ENCODE data around the gene YRDC.
A peak's percentile ranks its signal among the peaks of the same experiment; 100 is the strongest.
"Not testable (repeated sequence)": the region's sequence is repeated elsewhere in the genome, so short reads cannot be mapped to it uniquely, and the experiment has no call there.

The YRDC gene

DNA sequence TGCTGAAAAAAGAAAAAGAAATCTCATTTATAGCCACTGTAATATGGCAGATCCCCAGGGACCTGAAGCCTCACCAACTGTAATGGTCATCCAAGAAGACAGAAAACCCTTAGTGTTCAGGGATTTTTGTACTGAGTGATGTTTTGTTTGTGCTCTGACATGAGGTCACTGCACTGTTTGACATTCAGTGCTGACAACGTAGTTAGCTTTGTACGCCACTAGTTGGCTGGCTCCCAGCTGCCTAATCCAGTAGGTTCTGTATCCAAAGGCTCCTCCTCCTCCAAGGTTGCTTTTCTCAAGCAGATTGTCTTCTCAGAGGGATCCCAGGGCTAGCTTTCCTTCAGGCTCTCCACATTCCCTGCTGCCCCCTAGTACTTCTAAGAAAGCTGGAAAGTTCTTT lies 9.5 kb upstream of the YRDC start:
- no peak for DNase-seq

DNA sequence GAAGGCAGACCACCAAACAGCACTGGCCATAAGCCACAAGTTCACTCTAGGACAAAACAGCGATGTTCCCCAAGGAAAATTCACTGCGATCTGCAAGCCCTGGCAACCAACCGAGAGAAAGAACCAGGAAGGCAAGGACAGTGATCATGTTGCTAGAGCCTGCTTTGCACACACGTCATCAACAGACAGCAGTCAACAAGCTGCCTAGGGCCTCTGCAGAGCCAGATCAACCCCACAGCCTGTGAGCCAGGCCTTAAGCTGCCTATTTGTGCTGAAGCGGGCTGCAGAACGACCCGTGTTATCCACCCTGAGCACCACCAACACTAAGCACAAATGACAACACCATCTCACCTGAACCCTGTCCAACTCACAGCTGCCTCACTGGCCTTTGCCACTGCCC lies 6.2 kb upstream of the YRDC start:
- DNase-seq, result no peak

- DNase-seq, result no peak
These were observed 5.6 kb upstream of the YRDC start for GRCh38 chr1:37813529-37814145.

DNA sequence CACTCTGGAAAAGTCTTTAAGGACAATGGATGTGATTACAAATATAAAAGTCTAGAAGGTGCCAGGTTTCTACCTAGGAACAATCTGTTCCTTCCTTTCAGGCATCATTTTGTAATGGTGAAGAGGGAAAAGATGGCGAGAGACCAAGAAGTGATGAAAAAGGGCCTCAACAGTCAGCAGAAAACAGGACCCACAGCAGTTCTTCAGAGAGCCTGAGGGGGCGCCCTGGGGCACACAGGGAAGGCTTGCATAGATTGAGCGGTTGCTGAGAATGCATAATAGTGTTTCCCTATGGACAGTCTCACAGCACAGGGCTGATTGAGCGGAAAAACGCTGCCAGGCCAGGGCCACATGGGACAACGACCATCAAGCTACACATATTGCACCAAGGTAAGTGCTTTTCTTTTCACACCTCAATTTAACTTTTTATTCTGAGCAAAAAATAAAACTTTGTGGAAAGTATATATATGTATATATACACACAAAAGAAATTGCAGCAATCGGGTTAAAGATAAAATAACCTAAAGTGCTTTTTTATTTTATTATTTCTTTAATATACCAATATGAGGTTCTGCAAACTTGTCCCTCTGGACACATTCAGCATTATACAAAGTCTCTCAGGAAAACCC lies 3.1 kb upstream of the YRDC start:
- peak; percentile 75 for DNase-seq

DNA sequence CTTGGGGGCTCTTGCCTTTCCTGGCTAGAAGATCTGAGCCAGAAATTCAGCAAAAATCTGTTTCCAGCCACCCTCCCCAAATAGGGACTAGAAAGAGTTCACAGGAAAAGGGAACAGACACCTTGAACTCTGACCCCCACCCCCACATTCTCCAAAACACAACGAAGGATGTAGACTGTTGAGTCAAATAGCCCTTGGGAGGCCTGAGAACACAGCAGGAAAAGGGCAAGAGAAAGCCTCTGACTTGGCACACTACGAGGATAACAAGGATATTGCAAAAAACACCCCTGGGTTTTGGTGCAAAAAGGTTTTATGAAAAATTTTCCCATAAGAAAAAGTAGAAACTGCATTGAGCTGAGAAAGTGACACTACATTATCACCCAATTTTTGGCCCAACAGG lies 1.9 kb upstream of the YRDC start:
- DNase-seq, result no peak

- peak; percentile 86 for DNase-seq
These were observed 636 bp upstream of the YRDC start for GRCh38 chr1:37808369-37809319.

GRCh38 chr1:37807220-37807554 lies 821 bp downstream of the YRDC start:
- no peak for DNase-seq

DNA sequence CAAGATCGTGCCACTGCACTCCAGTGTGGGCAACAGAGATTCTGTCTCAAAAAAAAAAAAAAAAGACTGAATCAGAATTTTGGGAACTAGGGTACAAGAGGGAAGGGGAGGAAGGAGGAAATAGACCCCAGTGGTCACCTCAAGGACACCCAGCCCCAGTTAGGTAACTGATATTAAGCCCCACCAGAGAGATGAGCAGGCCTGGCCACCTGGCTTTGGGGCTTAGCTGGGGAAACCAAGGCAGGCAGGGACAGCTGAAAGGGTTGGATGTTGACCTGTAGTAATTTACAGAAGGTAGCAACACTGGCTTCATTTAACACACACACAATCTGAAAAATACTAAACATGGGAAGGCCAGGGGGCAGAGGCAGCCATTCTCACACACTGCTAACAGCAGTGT lies 5.6 kb downstream of the YRDC start:
- DNase-seq, result no peak

DNA sequence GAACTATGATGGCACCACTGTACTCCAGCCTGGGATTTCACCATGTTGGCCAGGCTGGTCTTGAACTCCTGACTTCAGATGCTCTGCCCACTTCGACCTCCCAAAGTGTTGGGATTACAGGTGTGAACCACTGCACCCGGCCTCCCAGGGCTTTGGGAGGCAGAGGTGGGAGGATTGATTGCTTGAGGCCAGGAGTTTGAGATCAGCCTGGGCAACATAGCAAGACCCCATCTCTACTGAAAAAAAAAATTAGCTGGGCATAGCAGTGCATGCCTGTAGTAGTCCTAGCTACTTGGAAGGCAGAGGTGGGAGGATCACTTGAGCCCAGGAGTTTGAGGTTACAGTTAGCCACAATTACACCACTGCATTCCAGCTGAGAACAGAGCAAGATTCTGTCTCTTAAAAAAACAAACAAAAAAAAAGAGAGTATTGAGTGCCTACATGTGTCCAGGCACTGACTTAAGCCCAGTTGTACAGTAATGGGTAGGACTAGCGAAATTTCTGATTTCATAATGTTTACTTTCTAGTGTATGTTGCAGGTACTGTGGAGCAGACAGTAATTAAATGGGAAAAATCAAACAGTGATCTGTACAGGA lies 10.2 kb downstream of the YRDC start:
- DNase-seq, result no peak

DNA sequence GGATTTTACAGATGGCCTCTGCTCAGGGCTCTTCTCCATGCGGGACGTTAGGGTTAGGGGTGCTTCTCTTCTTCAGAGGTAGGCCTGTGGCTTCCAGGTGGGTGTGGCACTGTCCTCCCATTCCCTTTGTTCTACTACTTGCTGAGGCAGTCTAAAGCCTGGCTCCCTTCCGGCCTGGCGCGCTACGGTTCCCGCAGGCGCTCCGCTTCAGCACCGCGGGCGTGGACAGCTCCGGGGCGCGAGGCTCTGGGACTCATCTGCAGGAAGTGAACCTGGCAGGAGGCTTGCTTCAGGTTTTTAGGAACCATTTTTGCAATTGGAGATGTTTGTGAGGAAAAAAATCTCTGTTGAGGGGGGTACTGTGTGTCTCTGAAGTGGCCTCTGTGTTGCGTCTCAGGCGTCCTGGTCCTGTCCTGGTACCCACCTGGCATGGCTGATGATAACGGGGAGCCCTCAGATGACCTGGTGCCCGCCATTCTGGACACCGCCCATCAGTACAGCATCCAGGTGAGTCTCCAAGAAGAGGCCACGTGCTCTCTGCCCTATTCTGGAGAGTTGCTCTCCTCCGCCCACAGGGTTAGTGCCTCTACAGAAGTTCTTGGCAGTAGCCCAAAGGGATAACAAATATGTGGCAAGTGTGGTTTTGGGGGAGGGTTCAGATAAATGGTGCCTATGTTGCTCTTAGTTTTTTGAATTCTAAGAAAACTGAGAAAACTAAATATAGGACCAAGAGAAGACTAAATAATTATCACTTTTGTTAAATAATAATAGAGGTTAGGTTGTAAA lies 12.5 kb downstream of the YRDC start:
- no peak for DNase-seq

- DNase-seq, result peak; percentile 39
These were observed 13.4 kb downstream of the YRDC start for GRCh38 chr1:37794372-37795339.

DNA sequence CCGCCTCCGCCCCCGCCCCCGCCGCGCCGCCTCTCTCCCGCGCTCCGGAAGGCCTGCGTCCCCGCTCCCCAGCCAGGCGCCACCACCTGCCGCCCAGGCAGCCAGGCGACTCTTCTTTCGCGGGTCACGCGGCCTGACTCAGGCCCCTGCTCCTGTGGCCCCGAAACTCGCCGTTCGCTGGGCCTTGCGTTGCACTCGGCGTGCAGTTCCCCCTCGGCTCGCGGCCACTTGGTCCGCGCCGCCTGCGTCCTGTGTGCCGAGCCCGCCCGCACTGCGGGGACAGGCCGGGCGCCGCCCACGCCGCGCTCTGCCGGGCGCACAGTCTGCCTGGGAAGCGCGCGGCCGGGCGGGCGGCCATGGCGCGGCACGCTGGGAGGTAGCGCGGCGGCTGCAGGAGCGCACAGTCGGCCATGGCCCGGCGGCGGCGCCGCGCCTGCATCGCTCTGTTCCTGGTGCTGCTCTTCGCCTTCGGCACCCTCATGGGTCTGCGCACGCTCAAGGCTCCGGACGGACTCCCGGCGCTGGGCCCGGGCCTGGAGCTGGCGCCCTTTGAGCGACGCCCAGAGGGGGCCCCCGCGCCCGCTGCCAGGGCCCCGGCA lies 14.1 kb downstream of the YRDC start, which contains the start of gene MANEAL:
MANEAL (plus strand) TSS at position 75 of the 599 bp plus-strand sequence; CDS start at position 411, 336 bp downstream.
- DNase-seq, result peak; percentile 70

DNA sequence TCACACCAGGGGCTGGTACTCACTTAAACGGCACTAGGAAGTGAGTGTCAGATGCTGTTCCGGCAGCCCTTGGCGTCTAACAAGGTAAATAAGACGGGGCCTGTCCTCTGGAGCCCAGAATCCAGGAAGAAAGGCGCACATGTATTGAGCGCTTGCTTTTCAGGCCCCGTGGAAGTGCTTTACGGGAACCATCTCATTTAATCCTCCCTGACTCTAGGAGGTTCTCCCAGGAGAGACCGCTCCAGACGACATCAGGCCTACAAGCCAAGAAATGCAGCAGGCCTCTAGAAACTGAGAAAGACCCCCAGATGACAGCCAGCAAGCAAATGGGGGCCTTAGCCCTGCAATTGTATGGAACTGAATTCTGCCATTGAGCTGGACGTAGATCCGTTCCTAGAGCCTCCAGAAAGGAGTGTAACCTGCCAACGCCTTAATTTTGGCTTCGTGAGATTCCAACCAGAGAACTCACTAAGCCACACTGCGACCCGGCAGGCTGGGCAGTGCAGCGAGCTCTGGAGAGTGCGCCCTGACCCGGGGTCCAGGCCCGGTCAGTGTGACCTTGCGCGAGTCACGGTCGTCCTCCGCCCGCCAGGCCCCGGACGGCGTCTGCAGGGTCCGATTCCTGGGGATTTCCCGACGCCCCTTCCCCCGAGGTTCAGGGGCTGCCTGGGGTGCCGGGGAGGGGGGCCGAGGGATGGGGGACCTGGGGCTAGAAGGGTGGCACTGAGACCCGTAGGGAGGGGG lies 14.9 kb downstream of the YRDC start:
- no peak for DNase-seq

DNA sequence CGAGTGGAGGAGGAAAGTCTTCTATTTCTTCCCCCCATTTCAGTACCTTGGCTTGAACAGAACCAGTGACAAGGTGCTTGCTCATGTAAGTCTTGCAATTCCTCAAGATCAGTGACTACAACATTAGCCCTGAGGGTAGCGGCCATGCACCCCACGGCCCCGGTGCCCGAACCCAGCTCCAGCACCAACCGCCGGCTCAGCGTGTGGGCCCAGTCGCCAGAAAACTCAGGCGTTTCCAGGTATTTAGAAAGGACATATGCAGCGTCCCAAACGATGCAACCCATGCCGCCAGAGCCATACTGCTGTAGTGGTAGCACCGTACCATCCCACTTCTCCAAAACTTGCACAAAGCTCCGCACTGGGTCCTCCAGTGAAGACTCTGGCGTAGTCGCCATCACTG lies 25.5 kb downstream of the YRDC start:
- no peak for DNase-seq

DNA sequence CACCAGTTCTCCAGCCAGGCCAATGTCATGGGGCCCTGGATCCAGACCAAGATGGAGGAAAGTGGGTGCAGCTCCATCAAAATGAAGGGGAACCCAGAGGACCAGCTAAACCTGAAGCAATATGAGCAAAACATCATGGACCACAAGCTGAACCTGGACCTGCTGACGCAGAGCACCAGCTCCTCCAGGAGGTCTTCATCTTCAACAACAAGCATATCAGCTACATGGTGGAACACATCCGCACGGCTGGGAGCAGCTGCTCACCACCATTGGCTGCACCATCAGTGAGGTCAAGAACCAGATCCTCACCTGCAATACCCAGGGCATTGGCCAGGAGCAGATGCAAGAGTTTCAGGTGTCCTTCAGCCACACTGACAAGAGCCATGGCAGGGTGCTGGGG lies 29.4 kb downstream of the YRDC start:
- no peak for DNase-seq

- no peak for DNase-seq
These were observed 31.0 kb downstream of the YRDC start for GRCh38 chr1:37776946-37777516.

GRCh38 chr1:37771440-37771839 lies 36.6 kb downstream of the YRDC start:
- DNase-seq, result not testable (repeated sequence)

DNA sequence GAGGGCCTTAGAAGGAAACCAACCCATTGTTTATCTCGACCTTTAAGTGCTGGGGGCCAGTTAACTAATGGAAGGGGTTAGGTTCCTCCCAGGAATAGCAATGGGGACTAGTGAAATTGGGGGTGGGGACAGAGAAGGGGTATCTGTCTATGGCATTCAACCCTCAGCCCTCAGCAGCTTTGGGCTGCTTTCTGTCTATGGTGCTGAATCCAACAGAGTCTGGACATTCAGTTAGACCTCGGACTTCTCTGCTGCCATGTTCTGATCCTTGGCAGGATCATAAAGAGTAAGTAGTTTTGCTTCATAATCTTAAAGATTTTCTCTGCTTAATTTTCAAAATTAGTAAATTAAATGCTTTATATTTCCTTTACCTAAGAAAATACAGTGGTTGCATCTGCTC lies 40.5 kb downstream of the YRDC start:
- no peak for DNase-seq

GRCh38 chr1:37765916-37766664 lies 41.9 kb downstream of the YRDC start:
- DNase-seq, result peak; percentile 20
